B cell (primary cell): ENCODE data around the gene MYO16. TPM values are rescaled to one million over a fixed set of nuclear protein-coding genes. Genes with fewer than 3 reads are reported as not detected.
"Not testable (repeated sequence)": the region's sequence is repeated elsewhere in the genome, so short reads cannot be mapped to it uniquely, and the experiment has no call there.

Source experiments
- ATAC-seq: fragments of 200-7000 bp; cut with Tn5 transposase; one replicate; pipeline ENCODE4 v1.10.0; 2021; ENCODE audit warnings: low read depth, mild to moderate bottlenecking, moderate number of reproducible peaks, moderate library complexity
- CTCF ChIA-PET: fragments of 350-600 bp; sonication (Branson Sonifier 250); formaldehyde crosslinking; loops from one replicate; lab custom pipeline; 2021; ENCODE audit warnings: antibody characterized with exemption, inconsistent platforms; lab: Charles Lee
- POLR2A ChIA-PET: fragments of 350-600 bp; sonication (Branson Sonifier 250); formaldehyde crosslinking; loops from one replicate; lab custom pipeline; 2021; ENCODE audit warnings: antibody characterized with exemption; lab: Charles Lee
- DNase-seq: peaks from one replicate; pipeline ENCODE4 v3.0.0; 2013
- H2AFZ ChIP-seq: 2 replicates; pipeline ENCODE4 v1.6.1; 2012; ENCODE audit warnings: mild to moderate bottlenecking, low read depth, low read length; ENCODE audit not compliant: insufficient read depth, poor library complexity, severe bottlenecking
- H3K27ac ChIP-seq, 2 donors: 1 replicate in 1 of 2; 2 replicates in 1 of 2; pipeline ENCODE4 v1.5.1; 2012 to 2013; ENCODE audit warnings: low read length in 2 of 2, mild to moderate bottlenecking in 2 of 2, moderate library complexity in 1 of 2
- H3K27me3 ChIP-seq, 4 experiments: fragments of 200-600 bp in 1 of 4; sonication (generic) in 1 of 4; replicated peaks in 1 of 4; 1 replicate in 2 of 4; 2 replicates in 2 of 4; pipeline versions ENCODE4 v1.6.1 to v1.7.0; 2013 to 2016; ENCODE audit warnings: low read length in 3 of 4, mild to moderate bottlenecking in 2 of 4, mixed read lengths in 1 of 4, moderate library complexity in 1 of 4; ENCODE audit not compliant: insufficient read depth in 4 of 4, control insufficient read depth in 3 of 4; ENCODE audit errors: control extremely low read depth in 1 of 4
- H3K36me3 ChIP-seq, 2 experiments: replicated peaks in 1 of 2; 1 replicate in 1 of 2; 2 replicates in 1 of 2; pipeline versions ENCODE4 v1.6.1 to v1.7.1; 2013; ENCODE audit warnings: low read length in 1 of 2; ENCODE audit not compliant: insufficient read depth in 2 of 2, control insufficient read depth in 1 of 2; ENCODE audit errors: control extremely low read depth in 1 of 2, extremely low read depth in 1 of 2
- H3K4me1 ChIP-seq, 2 donors: fragments of 200-600 bp in 1 of 2; sonication (generic) in 1 of 2; 1 replicate in 1 of 2; 2 replicates in 1 of 2; pipeline versions ENCODE4 v1.5.1 to v1.6.1; 2013 to 2017; ENCODE audit warnings: low read length in 2 of 2; ENCODE audit not compliant: control insufficient read depth in 2 of 2, insufficient read depth in 2 of 2
- H3K4me2 ChIP-seq: replicated peaks from 2 replicates; pipeline ENCODE3; 2012; ENCODE audit warnings: mild to moderate bottlenecking, low read depth, low read length; ENCODE audit not compliant: poor library complexity, severe bottlenecking
- H3K4me3 ChIP-seq, 5 experiments: fragments of 200-600 bp in 1 of 5; sonication (generic) in 1 of 5; 1 replicate in 3 of 5; 2 replicates in 2 of 5; pipeline versions ENCODE4 v1.5.1 to v1.7.0; 2011 to 2016; ENCODE audit warnings: low read length in 4 of 5, mild to moderate bottlenecking in 4 of 5, low read depth in 2 of 5, control low read depth in 1 of 5, moderate library complexity in 1 of 5; ENCODE audit not compliant: insufficient read depth in 1 of 5; ENCODE audit errors: control extremely low read depth in 1 of 5, extremely low read depth in 1 of 5
- H3K79me2 ChIP-seq: fragments of 200-600 bp; sonication (generic); one replicate; pipeline ENCODE4 v1.6.0; 2016; ENCODE audit warnings: low read length; ENCODE audit not compliant: control insufficient read depth, insufficient read depth
- H3K9ac ChIP-seq: fragments of 200-600 bp; sonication (generic); 2 replicates; pipeline ENCODE4 v1.6.1; 2017; ENCODE audit warnings: mild to moderate bottlenecking, low read length, moderate library complexity
- H3K9me3 ChIP-seq, 3 donors: one replicate each; pipeline versions ENCODE4 v1.6.1 to v1.7.1; 2013; ENCODE audit warnings: low read length in 2 of 3; ENCODE audit not compliant: control insufficient read depth in 2 of 3, insufficient read depth in 1 of 3; ENCODE audit errors: control extremely low read depth in 1 of 3
- H4K20me1 ChIP-seq: 2 replicates; pipeline ENCODE4 v1.6.0; 2012; ENCODE audit warnings: mild to moderate bottlenecking, low read length; ENCODE audit not compliant: insufficient read depth, control insufficient read depth, poor library complexity, severe bottlenecking
- H3K27ac Mint-ChIP-seq: one replicate; pipeline ENCODE4 v1.8.0; 2021; ENCODE audit warnings: mixed read lengths
- H3K27me3 Mint-ChIP-seq: one replicate; pipeline ENCODE4 v1.8.0; 2021; ENCODE audit warnings: mixed read lengths
- H3K4me1 Mint-ChIP-seq: one replicate; pipeline ENCODE4 v1.8.0; 2021; ENCODE audit warnings: mixed read lengths
- H3K4me3 Mint-ChIP-seq: one replicate; pipeline ENCODE4 v1.8.0; 2021; ENCODE audit warnings: mixed read lengths
- H3K9me3 Mint-ChIP-seq: one replicate; pipeline ENCODE4 v1.8.0; 2022; ENCODE audit warnings: mixed read lengths; ENCODE audit not compliant: insufficient read depth
- EZH2 ChIP-seq: IDR thresholded peaks from 2 replicates; pipeline ENCODE4 v1.6.1; 2012; ENCODE audit warnings: borderline replicate concordance, low read depth, mild to moderate bottlenecking, moderate library complexity, low read length; ENCODE audit not compliant: insufficient read depth, poor library complexity, severe bottlenecking
- WGBS: methylation state at CpG from one replicate; pipeline ENCODE4 v1.1.5; 2013; ENCODE audit warnings: missing lambda C conversion rate; ENCODE audit not compliant: insufficient coverage; 5-methylcytosine and 5-hydroxymethylcytosine counted together
- intact Hi-C: fragments of 100-400 bp; cut with micrococcal nuclease; formaldehyde crosslinking; loops from one replicate; pipeline ENCODE4 v1.10.0; 2022
- polyA plus RNA-seq: library from polyadenylated mRNA; depleted of rRNA; stranded (reverse); fragments of >200 nt; gene quantifications from 2 replicates; pipeline ENCODE4 v1.2.3, GENCODE V29; 2012
- total RNA-seq, 2 donors: library from RNA; stranded (reverse); fragments of 120-200 nt in 1 of 2; gene quantifications; 1 replicate in 1 of 2; 2 replicates in 1 of 2; pipeline versions ENCODE4 v1.2.3 to v1.2.4, GENCODE V29; 2013 to 2022
- TF ChIP-seq, protein P1 (sequence below): fragments of 200-600 bp; IDR thresholded peaks from one replicate; pipeline ENCODE4 v1.8.0; 2022; ENCODE audit warnings: antibody characterized with exemption, mild to moderate bottlenecking

The MYO16 gene
- total and polyA plus RNA-seq, 2 donors (not counting 1 experiment from before 2014, with no cell fraction given) = not detected

DNA sequence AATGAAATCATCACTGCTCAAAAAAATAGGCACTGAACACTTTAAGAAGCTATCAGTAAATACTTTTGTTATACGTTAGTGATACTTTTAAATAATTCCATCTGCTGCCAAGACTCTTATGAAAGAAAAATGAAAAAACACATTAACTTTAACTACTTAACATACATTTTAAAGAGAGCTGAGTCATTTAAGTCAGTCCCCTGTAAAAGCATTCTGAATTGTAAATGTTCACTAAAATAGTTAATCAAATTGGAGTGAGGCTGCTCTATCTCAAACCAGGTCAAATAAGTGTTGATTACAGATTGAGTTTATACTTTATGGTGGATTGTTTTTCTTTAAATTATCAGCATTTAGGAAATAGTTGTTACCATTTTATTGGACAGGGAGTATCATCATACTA, 274.2 kb downstream of the MYO16 start:
- intact Hi-C loops = no loop called here
- Mint-ChIP-seq H3K4me3 (no peak overlapping the region), H3K9me3 (no peaks in the 10 kb centered on the region), H3K27ac (no peak overlapping the region), H3K4me1 (no peaks in the 10 kb centered on the region), H3K27me3 (peaks cover 4% of the 10 kb centered on the region)
- Histone ChIP-seq H3K4me2 (no peak overlapping the region), H3K9me3 (no peaks in the 10 kb centered on the region), H3K79me2 (no peaks in the 10 kb centered on the region), H3K27ac (no peak overlapping the region), H2AFZ (no peak overlapping the region), H3K27me3 (peaks cover 0 to 2% (median 0%) of the 10 kb centered on the region in 4 experiments), H4K20me1 (no peaks in the 10 kb centered on the region), H3K4me1 (no peaks in the 10 kb centered on the region), H3K4me3 (no peak overlapping the region), H3K36me3 (no peaks in the 10 kb centered on the region), H3K9ac (no peak overlapping the region)
- no CpG with 5 or more reads among the region's 1 CpG for WGBS
- no peak for TF ChIP-seq EZH2
- TF ChIP-seq, protein P1, sequence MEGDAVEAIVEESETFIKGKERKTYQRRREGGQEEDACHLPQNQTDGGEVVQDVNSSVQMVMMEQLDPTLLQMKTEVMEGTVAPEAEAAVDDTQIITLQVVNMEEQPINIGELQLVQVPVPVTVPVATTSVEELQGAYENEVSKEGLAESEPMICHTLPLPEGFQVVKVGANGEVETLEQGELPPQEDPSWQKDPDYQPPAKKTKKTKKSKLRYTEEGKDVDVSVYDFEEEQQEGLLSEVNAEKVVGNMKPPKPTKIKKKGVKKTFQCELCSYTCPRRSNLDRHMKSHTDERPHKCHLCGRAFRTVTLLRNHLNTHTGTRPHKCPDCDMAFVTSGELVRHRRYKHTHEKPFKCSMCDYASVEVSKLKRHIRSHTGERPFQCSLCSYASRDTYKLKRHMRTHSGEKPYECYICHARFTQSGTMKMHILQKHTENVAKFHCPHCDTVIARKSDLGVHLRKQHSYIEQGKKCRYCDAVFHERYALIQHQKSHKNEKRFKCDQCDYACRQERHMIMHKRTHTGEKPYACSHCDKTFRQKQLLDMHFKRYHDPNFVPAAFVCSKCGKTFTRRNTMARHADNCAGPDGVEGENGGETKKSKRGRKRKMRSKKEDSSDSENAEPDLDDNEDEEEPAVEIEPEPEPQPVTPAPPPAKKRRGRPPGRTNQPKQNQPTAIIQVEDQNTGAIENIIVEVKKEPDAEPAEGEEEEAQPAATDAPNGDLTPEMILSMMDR = no peak
- ChIA-PET POLR2A (no interaction called here), CTCF (no interaction called here)
- no peak for ATAC-seq
- DNase-seq = no peak

DNA sequence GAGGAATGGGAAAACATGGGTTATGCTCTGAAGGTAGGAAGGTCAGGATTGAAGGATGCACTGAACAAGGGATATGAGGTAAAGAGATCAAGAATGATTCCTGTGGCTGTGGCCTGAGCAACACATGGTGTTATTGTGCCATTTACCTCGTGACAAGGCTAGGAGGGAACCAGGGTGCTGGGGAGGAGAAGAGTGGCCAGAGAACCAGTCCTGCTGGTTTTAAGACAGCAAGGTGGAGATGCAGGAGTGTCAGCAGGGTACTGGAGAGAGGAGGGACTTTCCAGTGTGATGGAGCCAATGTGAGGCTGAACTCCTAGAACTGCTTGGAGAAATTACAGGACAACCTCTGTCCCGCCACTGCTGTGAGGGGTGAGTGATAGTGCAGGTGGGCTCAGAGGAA, 282.4 kb downstream of the MYO16 start:
- no peaks in the 10 kb centered on the region for H3K9me3 Mint-ChIP-seq
- H3K27me3 Mint-ChIP-seq = peaks cover 14% of the 10 kb centered on the region
- peaks cover 0 to 9% of the 10 kb centered on the region in 2 donors for H3K4me1 ChIP-seq
- 78% methylated on average over 1 of the region's 2 CpGs for WGBS
- CTCF ChIA-PET = no interaction called here
- no peak overlapping the region for H3K4me3 ChIP-seq
- TF ChIP-seq, protein P1 = no peak
- TF ChIP-seq EZH2 = no peak
- ATAC-seq (no peak), DNase-seq (no peak)
- H3K4me2 ChIP-seq = no peak overlapping the region
- H3K36me3 ChIP-seq = no peaks in the 10 kb centered on the region
- no peak overlapping the region for H3K4me3 Mint-ChIP-seq
- no peaks in the 10 kb centered on the region for H3K9me3 ChIP-seq
- H3K27ac ChIP-seq = no peak overlapping the region
- no peak overlapping the region for H3K9ac ChIP-seq
- no peaks in the 10 kb centered on the region for H3K27me3 ChIP-seq
- H4K20me1 ChIP-seq = no peaks in the 10 kb centered on the region
- intact Hi-C loops = no loop called here
- POLR2A ChIA-PET = no interaction called here
- H3K79me2 ChIP-seq = no peaks in the 10 kb centered on the region
- no peak overlapping the region for H2AFZ ChIP-seq
- no peak overlapping the region for H3K27ac Mint-ChIP-seq
- H3K4me1 Mint-ChIP-seq = peaks cover 16% of the 10 kb centered on the region

DNA sequence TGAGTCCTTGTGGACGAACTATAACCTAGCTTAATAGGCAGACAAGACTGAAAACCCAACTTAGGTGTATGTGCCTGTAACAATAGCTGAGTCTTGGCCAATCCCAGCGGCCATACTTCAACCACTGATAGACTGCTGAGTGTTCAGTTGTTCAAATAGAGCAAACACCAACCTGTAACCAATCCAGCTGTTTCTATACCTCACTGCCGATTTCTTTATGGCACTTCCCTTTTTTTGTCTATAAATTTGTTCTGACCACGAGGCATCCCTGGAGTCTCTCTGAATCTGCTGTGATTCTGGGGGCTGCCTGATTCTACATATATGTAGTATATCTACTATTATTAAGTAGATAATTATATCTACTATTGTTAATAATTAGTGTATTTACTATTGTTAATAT, 284.3 kb downstream of the MYO16 start:
- H3K9me3 Mint-ChIP-seq, H2AFZ ChIP-seq, H3K79me2 ChIP-seq, H3K4me3 ChIP-seq, H3K27ac Mint-ChIP-seq, H3K4me2 ChIP-seq, H3K4me3 Mint-ChIP-seq, H4K20me1 ChIP-seq, POLR2A ChIA-PET, ATAC-seq, H3K9ac ChIP-seq, H3K27me3 ChIP-seq, H3K9me3 ChIP-seq, H3K27ac ChIP-seq, intact Hi-C loops, H3K4me1 ChIP-seq, H3K36me3 ChIP-seq, DNase-seq: not testable (repeated sequence)
- CTCF ChIA-PET = interaction anchor here (2.3 kb wide), 1 partner anchor 19 kb away, joined by 10 read pairs; no protein-coding TSS in a partner anchor
- peaks cover 16% of the 10 kb centered on the region for H3K4me1 Mint-ChIP-seq
- 67% methylated on average over 1 of the region's 4 CpGs for WGBS
- peaks cover 14% of the 10 kb centered on the region for H3K27me3 Mint-ChIP-seq
